ENCODE measurements around the gene DPP6. TPM values are rescaled to one million over a fixed set of nuclear protein-coding genes. Genes with fewer than 3 reads are reported as not detected.

Gene DPP6
- total RNA-seq, 1 experiment from 2014 or later, result not detected

DNA sequence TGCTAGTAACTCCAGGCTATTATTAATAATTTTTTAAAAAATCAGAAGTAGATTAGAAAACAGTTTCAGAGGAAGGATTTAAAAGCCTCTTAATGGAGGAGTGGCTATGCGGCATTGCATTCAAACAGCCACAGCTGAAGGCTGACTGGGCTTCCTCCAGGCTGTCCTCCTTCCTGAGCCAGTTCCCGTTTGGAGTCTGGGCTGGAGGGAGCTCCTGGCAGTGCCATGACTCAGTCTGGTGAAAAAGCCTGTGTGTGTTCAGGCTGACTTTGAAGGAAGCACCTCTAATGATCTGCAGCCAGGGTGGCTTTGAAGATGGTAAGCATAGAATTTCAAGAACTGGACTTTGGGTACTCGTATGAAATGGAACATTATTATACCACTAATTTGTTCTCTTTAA, 134.6 kb downstream of the DPP6 start:
- ATAC-seq, result no peak
- Mint-ChIP-seq H3K27me3 (ENCODE audit: low read depth) (peaks cover 7% of the 10 kb centered on the region), H3K4me1 (no peaks in the 10 kb centered on the region), H3K27ac (no peak overlapping the region), H3K4me3 (no peak overlapping the region), H3K36me3 (peaks cover 80% of the 10 kb centered on the region), H3K9me3 (peaks cover 86% of the 10 kb centered on the region)
- POLR2A ChIA-PET, result no interaction called here
- DNase-seq (ENCODE audit: low spot score), result no peak
- CTCF ChIA-PET, result no interaction called here
- TF ChIP-seq STAT6 (CRISPR knock-in tag; conservative IDR thresholded peaks at IDR 0.05; ENCODE audit: low read depth), result no peak
- TF ChIP-seq ZNF423 (CRISPR knock-in tag; IDR thresholded peaks at IDR 0.05), result no peak
- no peak for TF ChIP-seq AR (CRISPR knock-in tag; IDR thresholded peaks at IDR 0.05)
- TF ChIP-seq, protein P1, sequence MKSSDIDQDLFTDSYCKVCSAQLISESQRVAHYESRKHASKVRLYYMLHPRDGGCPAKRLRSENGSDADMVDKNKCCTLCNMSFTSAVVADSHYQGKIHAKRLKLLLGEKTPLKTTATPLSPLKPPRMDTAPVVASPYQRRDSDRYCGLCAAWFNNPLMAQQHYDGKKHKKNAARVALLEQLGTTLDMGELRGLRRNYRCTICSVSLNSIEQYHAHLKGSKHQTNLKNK (CRISPR knock-in tag; IDR thresholded peaks at IDR 0.05), result no peak
- no peak for TF ChIP-seq EMX1 (CRISPR knock-in tag; IDR thresholded peaks at IDR 0.05)
- TF ChIP-seq, protein P2, sequence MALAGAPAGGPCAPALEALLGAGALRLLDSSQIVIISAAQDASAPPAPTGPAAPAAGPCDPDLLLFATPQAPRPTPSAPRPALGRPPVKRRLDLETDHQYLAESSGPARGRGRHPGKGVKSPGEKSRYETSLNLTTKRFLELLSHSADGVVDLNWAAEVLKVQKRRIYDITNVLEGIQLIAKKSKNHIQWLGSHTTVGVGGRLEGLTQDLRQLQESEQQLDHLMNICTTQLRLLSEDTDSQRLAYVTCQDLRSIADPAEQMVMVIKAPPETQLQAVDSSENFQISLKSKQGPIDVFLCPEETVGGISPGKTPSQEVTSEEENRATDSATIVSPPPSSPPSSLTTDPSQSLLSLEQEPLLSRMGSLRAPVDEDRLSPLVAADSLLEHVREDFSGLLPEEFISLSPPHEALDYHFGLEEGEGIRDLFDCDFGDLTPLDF (CRISPR knock-in tag; IDR thresholded peaks at IDR 0.05), result no peak
- no peak for TF ChIP-seq SMAD3 (CRISPR knock-in tag; IDR thresholded peaks at IDR 0.05; ENCODE audit: borderline replicate concordance)
- no peak for TF ChIP-seq ZBTB21 (CRISPR knock-in tag; IDR thresholded peaks at IDR 0.05; ENCODE audit: borderline replicate concordance)
- no peak for TF ChIP-seq GABPB1 (CRISPR knock-in tag; IDR thresholded peaks at IDR 0.05)
- TF ChIP-seq ZNF263 (CRISPR knock-in tag; IDR thresholded peaks at IDR 0.05; ENCODE audit: low read depth), result no peak
- TF ChIP-seq KAT7 (CRISPR knock-in tag; IDR thresholded peaks at IDR 0.05; ENCODE audit: borderline replicate concordance), result no peak
- no peak for TF ChIP-seq NFE2L1 (CRISPR knock-in tag; IDR thresholded peaks at IDR 0.05)
- TF ChIP-seq NFYB (CRISPR knock-in tag; conservative IDR thresholded peaks at IDR 0.05; ENCODE audit: low read depth), result no peak
- TF ChIP-seq FOXP4 (CRISPR knock-in tag; IDR thresholded peaks at IDR 0.05), result no peak
- TF ChIP-seq TP53 (CRISPR knock-in tag; IDR thresholded peaks at IDR 0.05), result no peak
- no peak for TF ChIP-seq ZNF281 (CRISPR knock-in tag; IDR thresholded peaks at IDR 0.05)
- TF ChIP-seq SP1 (CRISPR knock-in tag; conservative IDR thresholded peaks at IDR 0.05), result no peak
- no peak for TF ChIP-seq ZNF232 (CRISPR knock-in tag; IDR thresholded peaks at IDR 0.05)
- TF ChIP-seq CBFB (CRISPR knock-in tag; IDR thresholded peaks at IDR 0.05; ENCODE audit: low read depth), result no peak
